H9 (cell line): ENCODE data around the gene NR1H4. TPM values are rescaled to one million over a fixed set of nuclear protein-coding genes. Genes with fewer than 3 reads are reported as not detected.

Experiments used
- DNase-seq: peaks from one replicate; pipeline ENCODE4 v3.0.0-alpha.2; 2017
- H2AFZ ChIP-seq: one replicate; pipeline ENCODE4 v1.6.1; 2013; ENCODE audit warnings: mild to moderate bottlenecking, low read length, control low read depth, moderate library complexity
- H2AK5ac ChIP-seq: 2 replicates; pipeline ENCODE4 v1.6.1; 2013; ENCODE audit warnings: low read length, control low read depth, mixed read lengths; ENCODE audit not compliant: insufficient read length
- H2BK120ac ChIP-seq: one replicate; pipeline ENCODE4 v1.6.1; 2013; ENCODE audit warnings: low read depth, mild to moderate bottlenecking, low read length, control low read depth, inconsistent platforms; ENCODE audit not compliant: poor library complexity, severe bottlenecking
- H2BK12ac ChIP-seq: 2 replicates; pipeline ENCODE4 v1.6.1; 2013; ENCODE audit warnings: low read length, control low read depth, mixed read lengths, low read depth; ENCODE audit not compliant: insufficient read length
- H2BK15ac ChIP-seq: 2 replicates; pipeline ENCODE4 v1.6.1; 2013; ENCODE audit warnings: low read depth, low read length, control low read depth
- H2BK20ac ChIP-seq: one replicate; pipeline ENCODE4 v1.6.1; 2013; ENCODE audit warnings: low read depth, mild to moderate bottlenecking, low read length, control low read depth, inconsistent platforms; ENCODE audit not compliant: poor library complexity, severe bottlenecking
- H2BK5ac ChIP-seq: 2 replicates; pipeline ENCODE4 v1.6.1; 2013; ENCODE audit warnings: low read length, control low read depth, mixed read lengths; ENCODE audit not compliant: insufficient read length
- H3K14ac ChIP-seq: 2 replicates; pipeline ENCODE4 v1.6.1; 2013; ENCODE audit warnings: low read length, control low read depth; ENCODE audit not compliant: insufficient read depth
- H3K18ac ChIP-seq: 2 replicates; pipeline ENCODE4 v1.6.1; 2013; ENCODE audit warnings: low read depth, mild to moderate bottlenecking, mixed read lengths, low read length, control low read depth; ENCODE audit not compliant: insufficient read length
- H3K23ac ChIP-seq: 2 replicates; pipeline ENCODE4 v1.6.1; 2013; ENCODE audit warnings: low read length, control low read depth, mixed read lengths, low read depth; ENCODE audit not compliant: insufficient read length
- H3K23me2 ChIP-seq: 2 replicates; pipeline ENCODE4 v1.6.1; 2013; ENCODE audit warnings: low read depth, mild to moderate bottlenecking, mixed read lengths, low read length, control low read depth; ENCODE audit not compliant: insufficient read length, poor library complexity, severe bottlenecking
- H3K27ac ChIP-seq: 2 replicates; pipeline ENCODE4 v1.5.1; 2013; ENCODE audit warnings: low read length, control low read depth, mixed read lengths, low read depth; ENCODE audit not compliant: insufficient read length
- H3K27me3 ChIP-seq: 2 replicates; pipeline ENCODE4 v1.6.1; 2013; ENCODE audit warnings: low read length, control low read depth, inconsistent platforms; ENCODE audit not compliant: insufficient read depth
- H3K4ac ChIP-seq: 2 replicates; pipeline ENCODE4 v1.6.1; 2013; ENCODE audit warnings: low read depth, mild to moderate bottlenecking, control low read depth, inconsistent platforms, low read length, moderate library complexity
- H3K4me1 ChIP-seq: 2 replicates; pipeline ENCODE4 v1.6.1; 2013; ENCODE audit warnings: low read length, control low read depth, inconsistent platforms; ENCODE audit not compliant: insufficient read depth
- H3K4me2 ChIP-seq: 2 replicates; pipeline ENCODE4 v1.6.1; 2013; ENCODE audit warnings: low read length, control low read depth, mixed read lengths; ENCODE audit not compliant: insufficient read length, insufficient read depth
- H3K56ac ChIP-seq: 2 replicates; pipeline ENCODE4 v1.6.1; 2013; ENCODE audit warnings: low read depth, mild to moderate bottlenecking, mixed read lengths, low read length, control low read depth; ENCODE audit not compliant: insufficient read length
- H3K79me1 ChIP-seq: 2 replicates; pipeline ENCODE4 v1.6.1; 2013; ENCODE audit warnings: low read depth, mild to moderate bottlenecking, moderate library complexity, low read length, control low read depth, inconsistent platforms; ENCODE audit not compliant: insufficient read depth, poor library complexity, severe bottlenecking
- H3K79me2 ChIP-seq: 2 replicates; pipeline ENCODE4 v1.6.1; 2013; ENCODE audit warnings: low read length, control low read depth, inconsistent platforms; ENCODE audit not compliant: insufficient read depth
- H3K9ac ChIP-seq: 2 replicates; pipeline ENCODE4 v1.6.1; 2013; ENCODE audit warnings: low read length, control low read depth, mixed read lengths; ENCODE audit not compliant: insufficient read length; ENCODE audit errors: extremely low read depth
- H3K9me3 ChIP-seq: one replicate; pipeline ENCODE4 v1.6.1; 2013; ENCODE audit warnings: low read depth, low read length, inconsistent platforms; ENCODE audit not compliant: control insufficient read depth
- H3T11ph ChIP-seq: one replicate; pipeline ENCODE4 v1.6.1; 2013; ENCODE audit warnings: mild to moderate bottlenecking, low read length, control low read depth, inconsistent platforms
- H4K20me1 ChIP-seq: one replicate; pipeline ENCODE4 v1.6.1; 2013; ENCODE audit not compliant: control insufficient read depth, insufficient read length, insufficient read depth
- H4K5ac ChIP-seq: 2 replicates; pipeline ENCODE4 v1.6.1; 2013; ENCODE audit warnings: low read depth, mild to moderate bottlenecking, mixed read lengths, low read length, control low read depth; ENCODE audit not compliant: insufficient read length
- H4K8ac ChIP-seq: replicated peaks from 2 replicates; pipeline ENCODE4 v1.6.1; 2013; ENCODE audit warnings: low read length, control low read depth, mixed read lengths, low read depth; ENCODE audit not compliant: insufficient read length
- H4K91ac ChIP-seq: 2 replicates; pipeline ENCODE4 v1.6.1; 2013; ENCODE audit warnings: low read depth, mild to moderate bottlenecking, moderate library complexity, mixed read lengths, low read length, control low read depth; ENCODE audit not compliant: insufficient read length
- H3K27ac Mint-ChIP-seq, 3 experiments: 2 replicates in 2 of 3; 3 replicates in 1 of 3; pipeline ENCODE4 v1.8.0; 2020 to 2021; ENCODE audit warnings: mixed read lengths in 3 of 3, mild to moderate bottlenecking in 1 of 3, moderate library complexity in 1 of 3
- H3K27me3 Mint-ChIP-seq: 2 replicates; pipeline ENCODE4 v1.8.0; 2021; ENCODE audit warnings: low read depth, mild to moderate bottlenecking, moderate library complexity, mixed read lengths
- H3K36me3 Mint-ChIP-seq, 3 experiments: 2 replicates in 2 of 3; 3 replicates in 1 of 3; pipeline ENCODE4 v1.8.0; 2020 to 2021; ENCODE audit warnings: low read depth in 3 of 3, mixed read lengths in 3 of 3; ENCODE audit not compliant: insufficient read depth in 1 of 3
- H3K4me1 Mint-ChIP-seq, 2 experiments: 2 replicates each; pipeline ENCODE4 v1.8.0; 2020; ENCODE audit warnings: mixed read lengths in 2 of 2
- H3K4me3 Mint-ChIP-seq, 2 experiments: 2 replicates in 1 of 2; 3 replicates in 1 of 2; pipeline ENCODE4 v1.8.0; 2020 to 2021; ENCODE audit warnings: mild to moderate bottlenecking in 2 of 2, mixed read lengths in 2 of 2, moderate library complexity in 1 of 2
- H3K9me3 Mint-ChIP-seq, 2 experiments: 2 replicates in 1 of 2; 3 replicates in 1 of 2; pipeline ENCODE4 v1.8.0; 2020; ENCODE audit warnings: mild to moderate bottlenecking in 2 of 2, mixed read lengths in 2 of 2, moderate library complexity in 1 of 2
- CTCF ChIP-seq: fragments of 200-600 bp; sonication (generic); conservative IDR thresholded peaks from 3 replicates; pipeline ENCODE4 v1.8.0; 2021; ENCODE audit warnings: antibody characterized with exemption, mild to moderate bottlenecking
- WGBS: extraction: QIAGEN DNeasy Blood & Tissue Kit; methylation state at CpG from one replicate; pipeline ENCODE4 v1.1.7; 2013; ENCODE audit warnings: missing lambda C conversion rate, low lambda C conversion rate, mixed read lengths; ENCODE audit not compliant: insufficient read length; ENCODE audit errors: extremely low coverage; 5-methylcytosine and 5-hydroxymethylcytosine counted together
- total RNA-seq: library from RNA; stranded (reverse); gene quantifications from 2 replicates; pipeline ENCODE4 v1.2.1, GENCODE V29; 2021

Gene NR1H4
- total RNA-seq, 1 experiment from 2014 or later: not detected

GRCh38 chr12:100529756-100530350 lies 56.2 kb downstream of the NR1H4 start:
- no peak overlapping the region for H4K91ac ChIP-seq
- DNase-seq: no peak
- no peak overlapping the region for H3K4ac ChIP-seq
- H3K23me2 ChIP-seq: no peaks in the 10 kb centered on the region
- TF ChIP-seq CTCF: no peak
- H2AFZ ChIP-seq: no peak overlapping the region
- no peak overlapping the region for H4K5ac ChIP-seq
- H3T11ph ChIP-seq: no peak overlapping the region
- H3K79me1 ChIP-seq: no peaks in the 10 kb centered on the region
- no peak overlapping the region for H2BK120ac ChIP-seq
- H3K79me2 ChIP-seq: no peaks in the 10 kb centered on the region
- H3K9me3 ChIP-seq: no peaks in the 10 kb centered on the region
- H3K27ac Mint-ChIP-seq: no peak overlapping the region
- H3K4me3 Mint-ChIP-seq: no peak overlapping the region
- no CpG with 5 or more reads among the region's 2 CpGs for WGBS
- no peak overlapping the region for H3K27ac ChIP-seq
- H3K9me3 Mint-ChIP-seq: no peaks in the 10 kb centered on the region
- H3K56ac ChIP-seq: no peak overlapping the region
- peaks cover 3% of the 10 kb centered on the region; the same call in 1 of the 2 replicates for H3K4me1 ChIP-seq
- H4K20me1 ChIP-seq: no peaks in the 10 kb centered on the region
- H3K23ac ChIP-seq: no peak overlapping the region
- H3K14ac ChIP-seq: no peak overlapping the region
- H3K27me3 Mint-ChIP-seq: no peaks in the 10 kb centered on the region
- H3K18ac ChIP-seq: no peak overlapping the region
- H3K4me2 ChIP-seq: no peak overlapping the region
- no peak overlapping the region for H2BK12ac ChIP-seq
- H3K4me1 Mint-ChIP-seq: peaks cover 16% of the 10 kb centered on the region in 2 experiments
- no peak overlapping the region for H2AK5ac ChIP-seq
- H3K27me3 ChIP-seq: no peaks in the 10 kb centered on the region
- no peak overlapping the region for H2BK5ac ChIP-seq
- H2BK20ac ChIP-seq: no peak overlapping the region
- no peak overlapping the region for H4K8ac ChIP-seq
- H2BK15ac ChIP-seq: no peak overlapping the region
- H3K9ac ChIP-seq: no peak overlapping the region
- H3K36me3 Mint-ChIP-seq: no peaks in the 10 kb centered on the region
